GM10266 (cell line): Measurements from ENCODE around the gene ENTREP3.

Experiments
- DNase-seq: peaks from one replicate; pipeline ENCODE4 v3.0.0; 2012; ENCODE audit errors: extremely low spot score
- TF ChIP-seq, protein P1 (sequence below): IDR thresholded peaks from 2 replicates; pipeline ENCODE4 v1.5.1; 2012; ENCODE audit warnings: mild to moderate bottlenecking, low read depth; ENCODE audit not compliant: control insufficient read depth, insufficient read depth; ENCODE audit errors: missing control alignments

ENTREP3 gene

DNA sequence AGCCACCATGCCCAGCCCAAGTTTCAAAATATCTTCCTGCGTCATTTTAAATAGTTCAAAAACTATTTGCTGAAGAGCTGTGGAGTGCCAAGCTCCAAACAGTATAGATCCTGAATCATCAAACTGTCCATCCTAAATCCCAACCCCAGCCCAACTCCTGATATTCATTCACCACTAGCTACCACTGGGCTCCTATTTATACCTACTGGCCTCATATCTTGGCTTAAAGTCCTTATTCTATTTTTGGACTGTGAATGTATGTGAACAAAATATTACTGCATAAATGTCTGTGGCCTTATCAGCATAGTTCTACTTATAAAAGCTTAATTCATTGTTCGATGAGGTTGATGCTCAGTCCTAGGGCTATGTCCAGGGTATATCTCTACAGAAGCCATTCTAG, 12.1 kb upstream of the ENTREP3 start:
- TF ChIP-seq, protein P1, sequence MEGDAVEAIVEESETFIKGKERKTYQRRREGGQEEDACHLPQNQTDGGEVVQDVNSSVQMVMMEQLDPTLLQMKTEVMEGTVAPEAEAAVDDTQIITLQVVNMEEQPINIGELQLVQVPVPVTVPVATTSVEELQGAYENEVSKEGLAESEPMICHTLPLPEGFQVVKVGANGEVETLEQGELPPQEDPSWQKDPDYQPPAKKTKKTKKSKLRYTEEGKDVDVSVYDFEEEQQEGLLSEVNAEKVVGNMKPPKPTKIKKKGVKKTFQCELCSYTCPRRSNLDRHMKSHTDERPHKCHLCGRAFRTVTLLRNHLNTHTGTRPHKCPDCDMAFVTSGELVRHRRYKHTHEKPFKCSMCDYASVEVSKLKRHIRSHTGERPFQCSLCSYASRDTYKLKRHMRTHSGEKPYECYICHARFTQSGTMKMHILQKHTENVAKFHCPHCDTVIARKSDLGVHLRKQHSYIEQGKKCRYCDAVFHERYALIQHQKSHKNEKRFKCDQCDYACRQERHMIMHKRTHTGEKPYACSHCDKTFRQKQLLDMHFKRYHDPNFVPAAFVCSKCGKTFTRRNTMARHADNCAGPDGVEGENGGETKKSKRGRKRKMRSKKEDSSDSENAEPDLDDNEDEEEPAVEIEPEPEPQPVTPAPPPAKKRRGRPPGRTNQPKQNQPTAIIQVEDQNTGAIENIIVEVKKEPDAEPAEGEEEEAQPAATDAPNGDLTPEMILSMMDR, result no peak
- DNase-seq, result no peak

DNA sequence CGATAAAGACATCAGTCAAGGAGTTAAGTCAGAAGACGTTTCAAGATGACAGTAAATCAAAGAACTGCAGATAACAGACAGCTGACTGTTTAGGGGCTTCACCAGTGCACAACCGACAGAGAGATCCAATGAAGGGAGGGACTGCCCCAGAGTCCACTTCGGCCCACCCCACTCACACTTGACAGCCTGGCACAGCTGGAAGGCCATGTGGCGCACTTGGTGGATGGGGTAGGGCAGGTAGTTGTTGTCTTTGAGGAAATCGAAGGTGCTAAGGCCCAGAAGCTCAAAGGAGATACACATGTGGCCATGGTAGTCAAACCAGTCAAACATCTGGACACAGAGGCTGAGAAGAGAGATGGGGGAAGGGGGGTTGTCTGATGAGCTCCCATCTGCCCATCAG, 11.3 kb upstream of the ENTREP3 start:
- TF ChIP-seq, protein P1, result no peak
- no peak for DNase-seq

DNA sequence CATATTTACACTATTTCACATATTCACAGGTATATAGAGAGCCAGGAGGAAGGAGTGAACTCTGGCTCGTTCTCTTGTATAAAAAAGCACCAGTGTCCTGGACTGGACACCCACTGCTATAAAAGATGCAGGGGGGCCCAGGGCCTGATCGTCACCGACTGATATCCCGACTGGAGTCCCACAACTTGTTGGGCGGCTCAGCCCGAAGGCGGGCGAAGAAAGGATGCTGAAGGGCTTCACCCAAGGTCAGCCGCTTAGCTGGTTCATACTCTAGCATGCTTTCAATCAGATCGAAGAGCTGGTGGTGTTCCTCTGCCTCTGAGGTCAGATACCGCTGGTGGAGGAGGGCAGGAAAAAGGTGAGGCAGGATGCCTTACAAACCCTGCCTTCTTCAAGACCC, 7.8 kb upstream of the ENTREP3 start:
- DNase-seq, result no peak
- TF ChIP-seq, protein P1, result no peak

DNA sequence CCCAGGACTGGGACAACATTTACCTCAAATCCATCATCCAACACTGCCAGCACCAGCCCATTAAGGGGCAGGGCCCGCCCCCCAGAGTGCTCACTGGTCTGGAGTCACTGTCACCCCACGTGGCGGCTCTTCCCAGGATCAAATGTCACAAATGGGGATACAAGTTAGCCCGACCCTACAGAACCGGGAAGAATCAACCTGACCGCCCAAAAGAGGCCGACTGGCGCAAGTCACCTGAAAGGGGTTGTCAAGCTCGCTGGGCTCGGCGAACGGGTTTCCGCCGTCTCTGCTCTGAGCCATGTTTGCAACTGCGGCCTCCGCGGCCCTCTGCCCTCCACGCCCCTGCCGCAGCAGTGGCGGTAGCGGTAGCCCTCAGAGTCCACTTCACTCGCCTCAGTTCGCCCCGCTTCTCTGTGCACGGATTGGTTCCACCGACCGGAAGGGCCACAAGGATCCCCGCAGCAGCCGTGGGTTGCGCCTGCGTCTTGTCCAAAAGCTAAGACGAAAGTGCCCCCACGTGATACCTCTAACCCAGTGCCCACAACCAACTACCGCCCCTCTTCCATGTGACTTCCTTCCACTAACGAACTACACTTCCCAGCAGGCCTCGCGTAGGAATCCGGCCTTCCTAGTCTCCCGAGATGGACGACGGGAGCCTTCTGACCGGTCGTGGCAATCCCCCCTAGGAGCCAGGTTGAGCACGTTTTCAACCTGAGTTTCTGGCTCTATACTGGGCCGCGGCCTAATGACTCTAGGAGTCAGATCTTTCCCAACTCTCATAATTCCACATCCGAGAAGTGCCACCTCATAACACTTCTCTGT, 6.8 kb upstream of the ENTREP3 start, which contains the start of gene SCAMP3:
TSS of gene SCAMP3 (minus strand) at position 509 of the 822 bp plus-strand sequence. CDS start at position 300, 209 bp downstream.
- TF ChIP-seq, protein P1, result no peak
- peak; percentile 97 for DNase-seq

DNA sequence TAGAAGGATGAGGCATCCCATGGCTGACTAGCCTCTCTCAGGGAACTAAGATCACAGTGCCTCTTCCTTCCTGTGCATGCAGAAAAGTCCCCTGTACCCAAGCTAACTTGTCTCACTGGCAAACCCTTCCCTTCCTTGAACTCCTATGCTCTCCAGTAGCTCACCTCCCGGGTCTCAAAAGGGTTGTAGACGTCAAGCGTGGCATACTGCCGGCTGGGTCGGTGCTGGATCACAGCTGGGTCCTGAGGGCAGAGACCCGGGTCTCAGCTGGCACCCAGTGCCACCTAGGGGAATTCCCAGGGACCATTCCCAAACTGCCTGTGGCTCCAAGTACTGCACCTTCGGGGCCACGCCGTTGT, 6.2 kb upstream of the ENTREP3 start:
- TF ChIP-seq, protein P1, result no peak

DNA sequence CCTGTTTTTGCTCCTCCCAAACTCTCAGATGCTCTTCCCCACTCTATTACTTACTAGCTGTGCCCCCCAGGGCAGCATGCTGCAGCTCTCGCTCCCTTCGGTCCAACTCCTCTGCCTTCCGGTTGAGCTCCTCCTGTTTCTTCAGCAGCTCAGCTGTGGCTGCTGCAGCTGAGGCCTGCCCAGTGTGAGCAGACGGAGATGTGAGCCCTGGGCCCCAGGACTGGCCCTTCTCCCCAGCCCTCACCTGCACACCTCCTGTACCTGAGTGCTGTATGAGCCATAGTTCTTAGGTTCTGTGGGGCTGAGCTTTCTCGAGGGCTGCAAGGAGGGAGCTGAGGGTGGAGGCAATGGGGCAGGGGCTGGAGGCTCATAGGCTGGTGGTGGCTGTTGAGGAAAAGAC, 5.0 kb upstream of the ENTREP3 start:
- TF ChIP-seq, protein P1, result no peak
- DNase-seq, result no peak

More for the DNA sequence above, 6.2 kb upstream of the ENTREP3 start:
- DNase-seq, result no peak

DNA sequence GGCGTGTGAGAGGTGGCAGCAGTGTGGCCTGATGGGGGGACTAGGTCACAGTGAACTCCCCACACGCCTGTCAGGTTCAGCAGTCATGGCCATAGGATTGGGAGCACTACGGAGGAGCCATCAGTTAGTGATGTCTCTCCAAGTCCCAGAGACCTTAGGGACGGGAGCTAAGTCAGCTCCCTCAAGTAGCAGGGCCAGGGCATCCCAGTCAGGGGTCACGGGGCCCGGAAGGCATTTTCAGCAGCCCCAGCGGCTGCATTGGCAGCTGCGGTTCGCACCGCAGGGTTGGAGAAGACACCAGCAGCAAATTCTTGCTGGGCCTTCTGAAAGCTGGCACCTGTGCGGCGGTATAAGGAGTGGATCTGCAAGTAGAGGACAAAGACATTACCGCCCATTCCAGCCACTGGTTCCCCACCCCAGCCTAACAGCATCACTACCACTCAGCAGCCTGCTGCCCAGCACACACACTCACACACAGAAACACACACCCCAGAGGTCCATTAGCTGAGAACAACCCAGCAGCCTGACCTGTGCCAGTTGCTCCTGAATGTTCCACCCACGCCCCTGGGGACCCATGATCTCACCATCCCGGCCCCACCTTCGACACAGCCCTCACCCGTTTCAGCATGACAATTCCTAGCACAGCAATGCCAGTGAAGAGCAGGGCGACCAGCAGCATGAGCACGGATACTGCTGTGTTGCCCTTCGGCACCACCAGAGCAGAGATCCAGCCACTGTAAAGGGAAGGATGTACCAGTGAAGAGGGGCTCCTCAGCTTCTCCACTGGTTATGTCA, 972 bp upstream of the ENTREP3 start:
- TF ChIP-seq, protein P1, result no peak

More for the DNA sequence above, 972 bp upstream of the ENTREP3 start:
- no peak for DNase-seq
